Prostate gland (tissue), 2 donors: ENCODE results near the gene ANGPTL7.

Experiments used
- POLR2A ChIP-seq: fragments of 450-650 bp; IDR thresholded peaks from one replicate; pipeline ENCODE4 v1.6.1; 2016; ENCODE audit warnings: antibody characterized with exemption, mild to moderate bottlenecking
- POLR2AphosphoS5 ChIP-seq: sonication (generic); formaldehyde crosslinking; IDR thresholded peaks from one replicate; pipeline ENCODE4 v1.6.1; 2017; ENCODE audit warnings: antibody characterized with exemption
- TF ChIP-seq, protein P1 (sequence below), 4 experiments: fragments of 200-600 bp in 2 of 4; fragments of 450-650 bp in 2 of 4; sonication (generic) in 2 of 4; IDR thresholded peaks; 1 replicate in 3 of 4; 2 replicates in 1 of 4; pipeline ENCODE4 v1.5.1; 2016 to 2019; ENCODE audit warnings: antibody characterized with exemption in 4 of 4, mild to moderate bottlenecking in 2 of 4, moderate library complexity in 2 of 4

DNA sequence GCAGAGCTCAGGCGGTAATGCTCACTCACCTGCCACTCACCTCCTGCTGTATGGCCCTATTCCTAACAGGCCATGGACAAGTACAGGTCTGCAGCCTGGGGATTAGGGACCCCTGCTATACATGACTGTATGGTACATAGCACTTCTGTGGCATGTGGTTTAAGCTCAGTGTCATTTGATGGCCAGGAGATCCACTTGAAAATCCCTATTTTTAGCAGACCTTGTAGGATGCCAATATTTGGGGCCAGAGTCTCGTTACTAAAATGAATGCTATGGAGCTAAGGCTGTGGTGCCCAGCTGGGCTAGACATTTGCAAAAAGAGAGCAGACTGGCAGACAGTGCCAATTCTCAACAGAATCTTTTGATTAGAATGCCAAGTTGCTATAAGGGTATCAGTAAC, 1.7 kb upstream of the ANGPTL7 start:
- TF ChIP-seq POLR2A (no peak), POLR2AphosphoS5 (no peak)
- TF ChIP-seq, protein P1, sequence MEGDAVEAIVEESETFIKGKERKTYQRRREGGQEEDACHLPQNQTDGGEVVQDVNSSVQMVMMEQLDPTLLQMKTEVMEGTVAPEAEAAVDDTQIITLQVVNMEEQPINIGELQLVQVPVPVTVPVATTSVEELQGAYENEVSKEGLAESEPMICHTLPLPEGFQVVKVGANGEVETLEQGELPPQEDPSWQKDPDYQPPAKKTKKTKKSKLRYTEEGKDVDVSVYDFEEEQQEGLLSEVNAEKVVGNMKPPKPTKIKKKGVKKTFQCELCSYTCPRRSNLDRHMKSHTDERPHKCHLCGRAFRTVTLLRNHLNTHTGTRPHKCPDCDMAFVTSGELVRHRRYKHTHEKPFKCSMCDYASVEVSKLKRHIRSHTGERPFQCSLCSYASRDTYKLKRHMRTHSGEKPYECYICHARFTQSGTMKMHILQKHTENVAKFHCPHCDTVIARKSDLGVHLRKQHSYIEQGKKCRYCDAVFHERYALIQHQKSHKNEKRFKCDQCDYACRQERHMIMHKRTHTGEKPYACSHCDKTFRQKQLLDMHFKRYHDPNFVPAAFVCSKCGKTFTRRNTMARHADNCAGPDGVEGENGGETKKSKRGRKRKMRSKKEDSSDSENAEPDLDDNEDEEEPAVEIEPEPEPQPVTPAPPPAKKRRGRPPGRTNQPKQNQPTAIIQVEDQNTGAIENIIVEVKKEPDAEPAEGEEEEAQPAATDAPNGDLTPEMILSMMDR (IDR thresholded peaks at IDR 0.05) = no peak
